HepG2 (cell line): ENCODE measurements around the gene EIF2AK2. TPM values are rescaled to one million over a fixed set of nuclear protein-coding genes. Genes with fewer than 3 reads are reported as not detected.

ENCODE experiments used
- AGO1 ChIP-seq: fragments of 200-400 bp; formaldehyde crosslinking; IDR thresholded peaks from 2 replicates; pipeline ENCODE4 v1.6.1; 2017; ENCODE audit warnings: mild to moderate bottlenecking, low read depth, low read length, moderate library complexity; ENCODE audit not compliant: poor library complexity, severe bottlenecking
- CREB1 ChIP-seq, 2 experiments: fragments of 450-650 bp in 1 of 2; IDR thresholded peaks; 2 replicates each; pipeline ENCODE4 v1.6.1; 2016 to 2017; ENCODE audit warnings: control low read depth in 1 of 2, mild to moderate bottlenecking in 1 of 2, missing compliant biosample characterization in 1 of 2, missing genetic modification characterization in 1 of 2
- FOXA1 ChIP-seq, 2 experiments: fragments of 450-650 bp in 1 of 2; sonication (generic) in 1 of 2; formaldehyde crosslinking in 1 of 2; IDR thresholded peaks; 2 replicates each; pipeline versions ENCODE4 v1.4.0 to v1.6.1; 2016 to 2020; ENCODE audit warnings: missing genetic modification reagents in 1 of 2
- GATAD1 ChIP-seq: IDR thresholded peaks from 2 replicates; pipeline ENCODE4 v1.6.1; 2016; ENCODE audit warnings: missing genetic modification reagents, missing compliant biosample characterization
- JUND ChIP-seq: sonication (generic); formaldehyde crosslinking; IDR thresholded peaks from 2 replicates; pipeline ENCODE4 v1.8.0; 2022; ENCODE audit warnings: mild to moderate bottlenecking, missing genetic modification reagents
- KDM6A ChIP-seq: IDR thresholded peaks from 2 replicates; pipeline ENCODE4 v1.6.1; 2016; ENCODE audit warnings: low read depth
- KLF11 ChIP-seq: IDR thresholded peaks from 2 replicates; pipeline ENCODE4 v1.6.1; 2016; ENCODE audit warnings: missing compliant biosample characterization
- NONO ChIP-seq, 2 experiments: fragments of 450-650 bp in 1 of 2; sonication (generic) in 1 of 2; formaldehyde crosslinking in 1 of 2; IDR thresholded peaks in 1 of 2; conservative IDR thresholded peaks in 1 of 2; 2 replicates each; pipeline versions ENCODE4 v1.6.1 to v1.8.0; 2017 to 2022; ENCODE audit warnings: mild to moderate bottlenecking in 1 of 2, missing genetic modification reagents in 1 of 2, moderate library complexity in 1 of 2
- PAX8 ChIP-seq: sonication (generic); formaldehyde crosslinking; IDR thresholded peaks from 2 replicates; pipeline ENCODE4 v1.8.0; 2022; ENCODE audit warnings: mild to moderate bottlenecking, missing genetic modification reagents, borderline replicate concordance
- SAFB2 ChIP-seq: sonication (generic); formaldehyde crosslinking; IDR thresholded peaks from 2 replicates; pipeline ENCODE4 v1.5.1; 2020; ENCODE audit warnings: missing genetic modification reagents, low read depth, mild to moderate bottlenecking, borderline replicate concordance
- SAP130 ChIP-seq: IDR thresholded peaks from 2 replicates; pipeline ENCODE4 v1.6.1; 2016; ENCODE audit warnings: low read depth
- SIN3B ChIP-seq: fragments of 150-350 bp; IDR thresholded peaks from 2 replicates; pipeline ENCODE4 v1.6.1; 2014; ENCODE audit warnings: low read length
- SRSF1 ChIP-seq: fragments of 200-400 bp; formaldehyde crosslinking; optimal IDR thresholded peaks from 2 replicates; pipeline ENCODE3; 2017; ENCODE audit warnings: mild to moderate bottlenecking, low read depth, low read length, moderate library complexity
- U2AF1 ChIP-seq: fragments of 200-400 bp; formaldehyde crosslinking; optimal IDR thresholded peaks from 2 replicates; pipeline ENCODE3; 2017; ENCODE audit warnings: mild to moderate bottlenecking, low read depth, low read length
- ZBTB21 ChIP-seq: sonication (generic); formaldehyde crosslinking; IDR thresholded peaks from 2 replicates; pipeline ENCODE4 v1.4.0; 2020; ENCODE audit warnings: missing genetic modification reagents
- ZC3H13 ChIP-seq: sonication (generic); formaldehyde crosslinking; IDR thresholded peaks from 2 replicates; pipeline ENCODE4 v1.8.1; 2023; ENCODE audit warnings: mild to moderate bottlenecking, missing genetic modification reagents, moderate library complexity
- ZKSCAN8 ChIP-seq: IDR thresholded peaks from 2 replicates; pipeline ENCODE4 v1.6.1; 2016; ENCODE audit warnings: borderline replicate concordance, missing genetic modification reagents, missing compliant biosample characterization
- ZNF605 ChIP-seq: sonication (generic); formaldehyde crosslinking; IDR thresholded peaks from 2 replicates; pipeline ENCODE4 v1.8.0; 2022; ENCODE audit warnings: mild to moderate bottlenecking, missing genetic modification reagents
- ZNF788 ChIP-seq: sonication (generic); formaldehyde crosslinking; IDR thresholded peaks from 2 replicates; pipeline ENCODE4 v1.5.0; 2020; ENCODE audit warnings: mild to moderate bottlenecking, missing genetic modification reagents, borderline replicate concordance
- polyA plus RNA-seq, 8 experiments: library from polyadenylated mRNA; depleted of rRNA in 3 of 8; stranded (reverse) in 7 of 8; unstranded in 1 of 8; fragments of >200 nt; fragmentation: Illumina TruSeq in 4 of 8; extraction: Trizol in 4 of 8; gene quantifications; 2 replicates each; pipeline versions ENCODE4 v1.2.1 to v1.2.3, GENCODE V29; 2011 to 2016; ENCODE audit warnings: low read depth in 4 of 8, missing spikeins in 1 of 8, mixed read lengths in 1 of 8; ENCODE audit not compliant: insufficient read depth in 1 of 8
- total RNA-seq, 5 experiments: library from RNA; depleted of rRNA; stranded (reverse); fragments of >200 nt; fragmentation: Illumina TruSeq; extraction: Trizol; gene quantifications; 2 replicates each; pipeline ENCODE4 v1.2.3, GENCODE V29; 2016; ENCODE audit warnings: low read depth in 1 of 5
- TF ChIP-seq, protein P1 (sequence below): sonication (generic); formaldehyde crosslinking; IDR thresholded peaks from 2 replicates; pipeline ENCODE4 v1.8.1; 2023; ENCODE audit warnings: missing genetic modification reagents, inconsistent platforms, borderline replicate concordance
- TF ChIP-seq, protein P2 (sequence below): sonication (generic); formaldehyde crosslinking; conservative IDR thresholded peaks from 2 replicates; pipeline ENCODE4 v1.4.0; 2020; ENCODE audit warnings: missing genetic modification reagents
- TF ChIP-seq, protein P3 (sequence below): sonication (generic); formaldehyde crosslinking; IDR thresholded peaks from 2 replicates; pipeline ENCODE4 v1.4.0; 2020; ENCODE audit warnings: missing genetic modification reagents
- TF ChIP-seq, protein P4 (sequence below): sonication (generic); formaldehyde crosslinking; IDR thresholded peaks from 2 replicates; pipeline ENCODE4 v1.8.1; 2023; ENCODE audit warnings: mild to moderate bottlenecking, missing genetic modification reagents

The EIF2AK2 gene
- total and polyA plus RNA-seq, 2 of the 13 experiments (the other 11 are each of a cell fraction or from before 2014, with no cell fraction given), result 10.2 to 26.1 TPM

DNA sequence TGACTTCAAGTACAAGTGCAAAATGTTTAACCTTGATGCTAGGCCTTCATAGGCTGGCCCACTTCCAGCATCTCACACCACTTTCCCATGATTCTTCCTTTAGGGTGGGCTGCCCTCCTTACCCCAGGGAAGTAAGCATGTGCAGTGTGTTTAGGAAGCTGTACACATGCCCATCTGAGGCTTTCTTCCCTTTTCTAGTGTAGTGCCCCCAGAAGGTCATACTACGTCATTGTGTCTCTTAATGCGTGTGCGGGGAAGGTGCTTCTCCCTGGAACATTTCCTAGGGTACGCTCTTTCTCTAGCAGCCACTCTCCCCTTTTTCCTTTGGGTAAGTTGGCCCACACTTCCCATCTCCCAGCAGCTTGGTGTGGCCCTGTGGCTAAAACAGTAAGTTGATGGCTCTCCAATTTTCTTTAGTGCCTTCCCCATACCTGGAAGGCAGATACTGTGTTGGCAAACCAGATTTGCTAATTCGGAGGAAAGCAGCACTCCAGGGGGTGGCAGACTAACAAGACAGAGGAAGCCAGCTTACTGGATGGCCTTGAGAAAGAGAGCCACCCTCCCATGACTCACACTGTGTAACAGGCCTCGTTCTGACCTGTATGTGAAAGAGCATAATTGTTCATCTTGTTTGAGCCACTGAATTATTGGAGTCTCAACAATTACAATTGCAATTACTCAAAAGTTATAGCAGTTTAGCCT lies 32.8 kb upstream of the EIF2AK2 start (continued):
- TF ChIP-seq KLF11 (CRISPR knock-in tag) (peak; percentile 23; the same call in 1 of the 2 replicates), U2AF1 (no peak), ZNF605 (CRISPR knock-in tag) (peak; percentile 41; the same call in 1 of the 2 replicates), CREB1 (IDR thresholded peaks at IDR 0.05) (no peak), CREB1 (CRISPR knock-in tag; IDR thresholded peaks at IDR 0.05) (peak; percentile 16; the same call in 1 of the 2 replicates), ZC3H13 (CRISPR knock-in tag) (no peak), ZBTB21 (CRISPR knock-in tag) (peak; percentile 12; the same call in 1 of the 2 replicates), KDM6A (CRISPR knock-in tag) (no peak), SRSF1 (no peak), ZNF788 (CRISPR knock-in tag) (peak; percentile 60; the same call in 1 of the 2 replicates), AGO1 (no peak), NONO (IDR thresholded peaks at IDR 0.05) (no peak), NONO (CRISPR knock-in tag; conservative IDR thresholded peaks at IDR 0.05) (no peak), SAFB2 (CRISPR knock-in tag) (no peak), JUND (CRISPR knock-in tag) (no peak), SAP130 (CRISPR knock-in tag) (peak; percentile 70), GATAD1 (CRISPR knock-in tag) (no peak), SIN3B (no peak), PAX8 (no peak), FOXA1 (IDR thresholded peaks at IDR 0.05) (no peak), FOXA1 (CRISPR knock-in tag; IDR thresholded peaks at IDR 0.05) (peak; percentile 65), ZKSCAN8 (CRISPR knock-in tag) (no peak)
- TF ChIP-seq, protein P1, sequence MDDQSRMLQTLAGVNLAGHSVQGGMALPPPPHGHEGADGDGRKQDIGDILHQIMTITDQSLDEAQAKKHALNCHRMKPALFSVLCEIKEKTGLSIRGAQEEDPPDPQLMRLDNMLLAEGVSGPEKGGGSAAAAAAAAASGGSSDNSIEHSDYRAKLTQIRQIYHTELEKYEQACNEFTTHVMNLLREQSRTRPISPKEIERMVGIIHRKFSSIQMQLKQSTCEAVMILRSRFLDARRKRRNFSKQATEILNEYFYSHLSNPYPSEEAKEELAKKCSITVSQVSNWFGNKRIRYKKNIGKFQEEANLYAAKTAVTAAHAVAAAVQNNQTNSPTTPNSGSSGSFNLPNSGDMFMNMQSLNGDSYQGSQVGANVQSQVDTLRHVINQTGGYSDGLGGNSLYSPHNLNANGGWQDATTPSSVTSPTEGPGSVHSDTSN (CRISPR knock-in tag), result no peak
- TF ChIP-seq, protein P2, sequence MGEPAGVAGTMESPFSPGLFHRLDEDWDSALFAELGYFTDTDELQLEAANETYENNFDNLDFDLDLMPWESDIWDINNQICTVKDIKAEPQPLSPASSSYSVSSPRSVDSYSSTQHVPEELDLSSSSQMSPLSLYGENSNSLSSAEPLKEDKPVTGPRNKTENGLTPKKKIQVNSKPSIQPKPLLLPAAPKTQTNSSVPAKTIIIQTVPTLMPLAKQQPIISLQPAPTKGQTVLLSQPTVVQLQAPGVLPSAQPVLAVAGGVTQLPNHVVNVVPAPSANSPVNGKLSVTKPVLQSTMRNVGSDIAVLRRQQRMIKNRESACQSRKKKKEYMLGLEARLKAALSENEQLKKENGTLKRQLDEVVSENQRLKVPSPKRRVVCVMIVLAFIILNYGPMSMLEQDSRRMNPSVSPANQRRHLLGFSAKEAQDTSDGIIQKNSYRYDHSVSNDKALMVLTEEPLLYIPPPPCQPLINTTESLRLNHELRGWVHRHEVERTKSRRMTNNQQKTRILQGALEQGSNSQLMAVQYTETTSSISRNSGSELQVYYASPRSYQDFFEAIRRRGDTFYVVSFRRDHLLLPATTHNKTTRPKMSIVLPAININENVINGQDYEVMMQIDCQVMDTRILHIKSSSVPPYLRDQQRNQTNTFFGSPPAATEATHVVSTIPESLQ (CRISPR knock-in tag), result no peak
- TF ChIP-seq, protein P3, sequence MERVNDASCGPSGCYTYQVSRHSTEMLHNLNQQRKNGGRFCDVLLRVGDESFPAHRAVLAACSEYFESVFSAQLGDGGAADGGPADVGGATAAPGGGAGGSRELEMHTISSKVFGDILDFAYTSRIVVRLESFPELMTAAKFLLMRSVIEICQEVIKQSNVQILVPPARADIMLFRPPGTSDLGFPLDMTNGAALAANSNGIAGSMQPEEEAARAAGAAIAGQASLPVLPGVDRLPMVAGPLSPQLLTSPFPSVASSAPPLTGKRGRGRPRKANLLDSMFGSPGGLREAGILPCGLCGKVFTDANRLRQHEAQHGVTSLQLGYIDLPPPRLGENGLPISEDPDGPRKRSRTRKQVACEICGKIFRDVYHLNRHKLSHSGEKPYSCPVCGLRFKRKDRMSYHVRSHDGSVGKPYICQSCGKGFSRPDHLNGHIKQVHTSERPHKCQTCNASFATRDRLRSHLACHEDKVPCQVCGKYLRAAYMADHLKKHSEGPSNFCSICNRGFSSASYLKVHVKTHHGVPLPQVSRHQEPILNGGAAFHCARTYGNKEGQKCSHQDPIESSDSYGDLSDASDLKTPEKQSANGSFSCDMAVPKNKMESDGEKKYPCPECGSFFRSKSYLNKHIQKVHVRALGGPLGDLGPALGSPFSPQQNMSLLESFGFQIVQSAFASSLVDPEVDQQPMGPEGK (CRISPR knock-in tag), result 0 out of 2 replicates have a peak, but pooled peaks have one; percentile 44
- TF ChIP-seq, protein P4, sequence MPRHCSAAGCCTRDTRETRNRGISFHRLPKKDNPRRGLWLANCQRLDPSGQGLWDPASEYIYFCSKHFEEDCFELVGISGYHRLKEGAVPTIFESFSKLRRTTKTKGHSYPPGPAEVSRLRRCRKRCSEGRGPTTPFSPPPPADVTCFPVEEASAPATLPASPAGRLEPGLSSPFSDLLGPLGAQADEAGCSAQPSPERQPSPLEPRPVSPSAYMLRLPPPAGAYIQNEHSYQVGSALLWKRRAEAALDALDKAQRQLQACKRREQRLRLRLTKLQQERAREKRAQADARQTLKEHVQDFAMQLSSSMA, result no peak
